AG04450 (cell line): ENCODE measurements around the gene MLN. TPM values are rescaled to one million over a fixed set of nuclear protein-coding genes. Genes with fewer than 3 reads are reported as not detected.
A peak's percentile ranks its signal among the peaks of the same experiment; 100 is the strongest.

Experiments used
- CTCF ChIA-PET: fragments of 300-600, 350-600 bp; formaldehyde crosslinking; extraction: SDS; loops from one replicate; lab custom pipeline; 2022; ENCODE audit warnings: antibody characterized with exemption, inconsistent platforms; lab: Charles Lee
- POLR2A ChIA-PET: fragments of 350-600 bp; formaldehyde crosslinking; extraction: SDS; loops from one replicate; lab custom pipeline; 2021; ENCODE audit warnings: antibody characterized with exemption, inconsistent platforms; lab: Yijun Ruan, JAX
- DNase-seq: peaks from one replicate; pipeline ENCODE4 v3.0.0-alpha.2; 2011; ENCODE audit warnings: low read depth, low spot score
- H3K27ac ChIP-seq: one replicate; pipeline ENCODE4 v1.5.1; 2012; ENCODE audit warnings: low read depth, low read length, control low read depth
- H3K27me3 ChIP-seq: one replicate; pipeline ENCODE4 v1.6.0; 2012; ENCODE audit warnings: low read length; ENCODE audit not compliant: control insufficient read depth, insufficient read depth
- H3K4me3 ChIP-seq: 2 replicates; pipeline ENCODE4 v1.5.1; 2011; ENCODE audit warnings: mild to moderate bottlenecking, low read depth, low read length, control low read depth
- H3K9me3 ChIP-seq: 2 replicates; pipeline ENCODE4 v1.5.1; 2012; ENCODE audit warnings: low read length; ENCODE audit not compliant: control insufficient read depth, insufficient read depth
- CTCF ChIP-seq: IDR thresholded peaks from 2 replicates; pipeline ENCODE4 v1.5.1; 2011; ENCODE audit warnings: low read depth, low read length, control low read depth, inconsistent platforms
- polyA plus RNA-seq: library from polyadenylated mRNA; depleted of rRNA; stranded (reverse); fragments of >200 nt; gene quantifications from 2 replicates; pipeline ENCODE4 v1.2.3, GENCODE V29; 2011

The MLN gene
- polyA plus RNA-seq, 1 experiment = not detected

- Histone ChIP-seq H3K4me3 (no peak overlapping the region), H3K27me3 (peaks cover 37% of the 10 kb centered on the region), H3K9me3 (no peaks in the 10 kb centered on the region; the same call in 1 of the 2 replicates), H3K27ac (no peak overlapping the region)
- ChIA-PET POLR2A (no interaction called here), CTCF (no interaction called here)
- no peak for TF ChIP-seq CTCF
- no peak for DNase-seq
Measured at GRCh38 chr6:33826537-33826936, 22.7 kb upstream of the MLN start.

GRCh38 chr6:33824461-33825154 lies 20.8 kb upstream of the MLN start:
- CTCF ChIA-PET = interaction anchor here (0.6 to 1.9 kb wide), 4 partner anchors 14 to 231 kb away, joined by 3 to 6 read pairs (median 4); partner anchors contain the start of gene UQCC2
- DNase-seq = no peak
- no peak for TF ChIP-seq CTCF

GRCh38 chr6:33823806-33824205 lies 20.0 kb upstream of the MLN start:
- no peak for DNase-seq

More at GRCh38 chr6:33824461-33825154, 20.8 kb upstream of the MLN start:
- Histone ChIP-seq H3K27ac (no peak overlapping the region), H3K4me3 (no peak overlapping the region), H3K27me3 (peaks cover 29% of the 10 kb centered on the region), H3K9me3 (no peaks in the 10 kb centered on the region; the same call in 1 of the 2 replicates)
- POLR2A ChIA-PET = no interaction called here

GRCh38 chr6:33822575-33823395 lies 19.0 kb upstream of the MLN start:
- CTCF ChIA-PET = no interaction called here
- peak; percentile 36 for TF ChIP-seq CTCF
- POLR2A ChIA-PET = no interaction called here
- DNase-seq = no peak
- H3K9me3 ChIP-seq = no peaks in the 10 kb centered on the region
- H3K27ac ChIP-seq = no peak overlapping the region
- no peak overlapping the region for H3K4me3 ChIP-seq
- H3K27me3 ChIP-seq = peaks cover 34% of the 10 kb centered on the region

More at GRCh38 chr6:33823806-33824205, 20.0 kb upstream of the MLN start:
- no peak for TF ChIP-seq CTCF
- POLR2A ChIA-PET = no interaction called here
- peaks cover 33% of the 10 kb centered on the region for H3K27me3 ChIP-seq
- H3K4me3 ChIP-seq = no peak overlapping the region
- no peaks in the 10 kb centered on the region; the same call in 1 of the 2 replicates for H3K9me3 ChIP-seq
- CTCF ChIA-PET = interaction anchor here (1.0 to 1.9 kb wide), 2 partner anchors 15 to 231 kb away, joined by 3 to 6 read pairs; no protein-coding TSS in a partner anchor
- no peak overlapping the region for H3K27ac ChIP-seq
